IMR-90 (cell line): ENCODE data around the gene USP24. TPM values are rescaled to one million over a fixed set of nuclear protein-coding genes. Genes with fewer than 3 reads are reported as not detected.

Experiments
- ATAC-seq: fragments of 200-7000 bp; cut with Tn5 transposase; 2 replicates; pipeline ENCODE4 v1.9.1; 2020; ENCODE audit warnings: low read depth, mild to moderate bottlenecking, moderate library complexity
- BruUV-seq: library from RNA; stranded (reverse); fragments of 400-500 nt; replicated peaks from 2 replicates; lab custom pipeline; 2021; lab: Mats Ljungman, UMichigan
- CTCF ChIA-PET: fragments of 300-600 bp; formaldehyde crosslinking; extraction: SDS; loops from one replicate; lab custom pipeline; 2021; ENCODE audit warnings: antibody characterized with exemption; lab: Yijun Ruan, JAX
- POLR2A ChIA-PET: fragments of 300-600 bp; sonication (Branson Sonifier 250); formaldehyde crosslinking; loops from one replicate; lab custom pipeline; 2022; ENCODE audit warnings: antibody characterized with exemption; ENCODE audit not compliant: unreplicated experiment; lab: Charles Lee
- DNase-seq: peaks from one replicate; pipeline ENCODE4 v3.0.0; 2013
- H2AFZ ChIP-seq: replicated peaks from 2 replicates; pipeline ENCODE3; 2013; ENCODE audit warnings: low read length, mild to moderate bottlenecking; ENCODE audit not compliant: poor library complexity
- H2AK5ac ChIP-seq: 2 replicates; pipeline ENCODE4 v1.6.1; 2013; ENCODE audit warnings: low read depth, low read length, inconsistent platforms
- H2AK9ac ChIP-seq: replicated peaks from 2 replicates; pipeline ENCODE3; 2013; ENCODE audit warnings: mild to moderate bottlenecking, low read depth, low read length, moderate library complexity; ENCODE audit not compliant: poor library complexity
- H2BK120ac ChIP-seq: 2 replicates; pipeline ENCODE4 v1.6.1; 2013; ENCODE audit warnings: low read depth, low read length, inconsistent platforms
- H2BK15ac ChIP-seq: 3 replicates; pipeline ENCODE4 v1.6.1; 2013; ENCODE audit warnings: low read depth, low read length, inconsistent platforms
- H2BK20ac ChIP-seq: 2 replicates; pipeline ENCODE4 v1.6.1; 2013; ENCODE audit warnings: low read depth, mild to moderate bottlenecking, inconsistent platforms, low read length, moderate library complexity
- H2BK5ac ChIP-seq: 2 replicates; pipeline ENCODE4 v1.6.1; 2013; ENCODE audit warnings: mild to moderate bottlenecking, low read depth, low read length, inconsistent platforms; ENCODE audit not compliant: poor library complexity, severe bottlenecking
- H3K14ac ChIP-seq: replicated peaks from 2 replicates; pipeline ENCODE4 v1.6.1; 2013; ENCODE audit warnings: low read depth, low read length, inconsistent platforms
- H3K18ac ChIP-seq: 2 replicates; pipeline ENCODE4 v1.6.1; 2013; ENCODE audit warnings: low read depth, low read length, control low read depth
- H3K23ac ChIP-seq: 2 replicates; pipeline ENCODE4 v1.6.1; 2013; ENCODE audit warnings: low read depth, low read length, inconsistent platforms
- H3K27ac ChIP-seq: 2 replicates; pipeline ENCODE4 v1.5.1; 2013; ENCODE audit warnings: mild to moderate bottlenecking, control low read depth, low read length; ENCODE audit not compliant: insufficient read depth
- H3K27me3 ChIP-seq: 2 replicates; pipeline ENCODE4 v1.6.1; 2013; ENCODE audit warnings: low read length; ENCODE audit not compliant: control insufficient read depth, insufficient read depth
- H3K36me3 ChIP-seq: 2 replicates; pipeline ENCODE4 v1.6.1; 2013; ENCODE audit warnings: low read length, mixed read lengths; ENCODE audit not compliant: control insufficient read depth, insufficient read depth
- H3K4ac ChIP-seq: 2 replicates; pipeline ENCODE4 v1.6.1; 2013; ENCODE audit warnings: low read depth, low read length, inconsistent platforms
- H3K4me1 ChIP-seq: 2 replicates; pipeline ENCODE4 v1.6.1; 2013; ENCODE audit warnings: low read length, mixed read lengths; ENCODE audit not compliant: control insufficient read depth, insufficient read depth
- H3K4me2 ChIP-seq: 2 replicates; pipeline ENCODE4 v1.6.1; 2013; ENCODE audit warnings: low read depth, mild to moderate bottlenecking, control low read depth, low read length, moderate library complexity
- H3K4me3 ChIP-seq: 2 replicates; pipeline ENCODE4 v1.5.1; 2013; ENCODE audit warnings: low read depth, mild to moderate bottlenecking, control low read depth, low read length, moderate library complexity; ENCODE audit not compliant: insufficient read depth
- H3K56ac ChIP-seq: 2 replicates; pipeline ENCODE4 v1.6.1; 2013; ENCODE audit warnings: low read length, inconsistent platforms; ENCODE audit not compliant: insufficient read depth; ENCODE audit errors: extremely low read depth
- H3K79me1 ChIP-seq, 2 experiments: 2 replicates each; pipeline ENCODE4 v1.6.1; 2013; ENCODE audit warnings: low read length in 2 of 2, inconsistent platforms in 1 of 2, low read depth in 1 of 2
- H3K9ac ChIP-seq: 2 replicates; pipeline ENCODE4 v1.6.1; 2013; ENCODE audit warnings: low read depth, low read length, control low read depth
- H3K9me1 ChIP-seq: 2 replicates; pipeline ENCODE4 v1.6.1; 2013; ENCODE audit warnings: low read length, inconsistent platforms; ENCODE audit not compliant: insufficient read depth
- H3K9me3 ChIP-seq: 2 replicates; pipeline ENCODE4 v1.6.1; 2013; ENCODE audit warnings: low read length; ENCODE audit not compliant: control insufficient read depth, insufficient read depth
- H4K20me1 ChIP-seq: 2 replicates; pipeline ENCODE4 v1.6.1; 2013; ENCODE audit warnings: low read length, inconsistent platforms; ENCODE audit not compliant: insufficient read depth
- H4K5ac ChIP-seq: 2 replicates; pipeline ENCODE4 v1.6.1; 2013; ENCODE audit warnings: mild to moderate bottlenecking, low read depth, low read length, control low read depth
- H4K8ac ChIP-seq, 2 experiments: 2 replicates each; pipeline ENCODE4 v1.6.1; 2013; ENCODE audit warnings: low read depth in 2 of 2, low read length in 2 of 2, control low read depth in 1 of 2, inconsistent platforms in 1 of 2
- H4K91ac ChIP-seq: 2 replicates; pipeline ENCODE4 v1.6.1; 2013; ENCODE audit warnings: low read depth, low read length, inconsistent platforms; ENCODE audit not compliant: insufficient read depth
- FOS ChIP-seq: fragments of 150-350 bp; IDR thresholded peaks from 2 replicates; pipeline ENCODE4 v1.6.1; 2016; ENCODE audit warnings: low read depth, low read length
- dilution Hi-C: fragments of 300-500 bp; cut with HindIII; formaldehyde crosslinking; loops from one replicate; pipeline ENCODE4 v1.14.3; 2018; ENCODE audit warnings: low sequenced_read_pairs; ENCODE audit not compliant: unreplicated experiment
- in situ Hi-C: fragments of 300-500 bp; cut with MboI; formaldehyde crosslinking; loops from 3 replicates; pipeline ENCODE4 v1.14.3; 2019; ENCODE audit warnings: low sequenced_read_pairs, inconsistent platforms, mixed read lengths
- intact Hi-C: fragments of 100-400 bp; cut with micrococcal nuclease; formaldehyde crosslinking; loops from 2 replicates; pipeline ENCODE4 v1.10.0; 2022
- polyA plus RNA-seq, 3 experiments: library from polyadenylated mRNA; depleted of rRNA; stranded (reverse); fragments of >200 nt; gene quantifications; 2 replicates each; pipeline ENCODE4 v1.2.3, GENCODE V29; 2012; ENCODE audit warnings: low replicate concordance in 1 of 3
- total RNA-seq: library from RNA; depleted of rRNA; stranded (reverse); fragments of >200 nt; gene quantifications from 2 replicates; pipeline ENCODE4 v1.2.3, GENCODE V29; 2012

Gene USP24
- total and polyA plus RNA-seq, 2 of the 4 experiments (the other 2 are of a cell fraction) = 8.4 to 36.7 TPM

DNA sequence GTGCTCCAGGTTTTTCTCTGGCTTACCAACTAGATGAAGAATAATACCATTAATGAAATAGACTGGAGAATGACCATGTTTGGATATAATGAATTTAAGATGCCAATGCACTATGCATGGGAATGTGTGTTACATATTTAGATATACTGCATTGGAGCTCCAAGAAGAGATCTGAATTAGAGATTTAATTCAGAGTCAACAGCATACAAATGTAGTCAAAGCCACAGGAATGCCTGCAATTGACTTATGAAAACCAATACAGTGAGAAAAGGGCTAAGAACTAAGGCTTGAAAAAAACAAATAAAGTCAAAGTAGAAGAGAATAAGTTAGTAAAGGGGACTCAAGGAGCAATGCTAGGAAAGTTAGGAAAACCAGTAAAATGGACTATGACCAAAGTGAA lies 59.1 kb downstream of the USP24 start:
- Histone ChIP-seq H3K4me3 (no peak overlapping the region), H2BK15ac (no peak overlapping the region), H4K8ac (no peak overlapping the region), H4K20me1 (no peaks in the 10 kb centered on the region), H3K27ac (no peak overlapping the region), H3K23ac (no peak overlapping the region), H3K4ac (no peak overlapping the region), H2BK120ac (no peak overlapping the region), H3K9me1 (peaks cover 5% of the 10 kb centered on the region; the same call in 1 of the 2 replicates), H3K79me1 (peaks cover 5 to 6% of the 10 kb centered on the region in 2 experiments; a peak in 3 of 4 replicates), H3K56ac (no peak overlapping the region), H3K9ac (no peak overlapping the region), H3K14ac (no peak overlapping the region), H3K18ac (no peak overlapping the region), H3K27me3 (no peaks in the 10 kb centered on the region), H3K4me2 (no peak overlapping the region), H4K5ac (no peak overlapping the region), H3K9me3 (no peaks in the 10 kb centered on the region), H3K4me1 (peaks cover 2% of the 10 kb centered on the region), H2AFZ (no peak overlapping the region), H2BK20ac (no peak overlapping the region), H2BK5ac (no peak overlapping the region), H2AK5ac (no peak overlapping the region), H2AK9ac (no peak overlapping the region), H4K91ac (no peak overlapping the region), H3K36me3 (peaks cover 25% of the 10 kb centered on the region)
- ATAC-seq (peak; percentile 61), DNase-seq (peak; percentile 44)
- POLR2A ChIA-PET = interaction anchor here (0.5 kb wide), 1 partner anchor 53 kb away, joined by 3 read pairs; no protein-coding TSS in a partner anchor
- dilution Hi-C loops = no loop called here
- in situ Hi-C loops = no loop called here
- no peak for TF ChIP-seq FOS
- no TSS peak for BruUV-seq
- CTCF ChIA-PET = no interaction called here
- intact Hi-C loops = no loop called here
